Measurements from ENCODE around the gene ANTXR2.

DNA sequence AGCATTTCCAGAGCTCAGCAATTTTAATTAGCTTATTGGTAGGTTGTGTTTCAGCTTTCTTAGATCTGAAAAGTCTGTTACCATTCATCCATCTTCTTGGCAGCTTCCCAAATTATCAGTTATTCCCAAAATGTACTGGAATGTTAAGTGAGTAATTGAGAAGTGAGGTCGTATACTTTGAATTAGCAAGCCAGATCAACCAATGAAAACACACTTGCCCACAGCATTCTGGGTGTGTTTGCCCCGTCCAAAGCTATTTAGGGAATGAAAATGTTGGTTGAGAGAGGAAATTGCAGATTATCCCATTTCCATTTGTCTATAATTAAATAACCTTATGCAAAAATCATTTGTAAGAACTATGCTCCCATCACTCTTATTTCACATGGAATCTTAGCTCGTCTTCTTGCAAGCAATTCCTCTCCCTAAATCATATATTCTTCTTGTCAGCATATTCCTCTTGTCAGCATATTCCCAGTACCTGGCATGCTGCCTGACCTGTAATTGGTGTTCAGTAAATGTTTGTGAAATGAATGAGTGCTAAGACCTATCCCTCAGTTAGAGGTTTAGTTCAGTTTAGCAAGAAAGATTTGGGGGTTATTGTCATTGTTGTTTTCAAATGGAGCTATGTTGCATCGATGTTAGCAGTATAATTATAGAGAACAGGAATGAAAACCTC, 23.3 kb upstream of the ANTXR2 start:
- TF ChIP-seq, protein P1, sequence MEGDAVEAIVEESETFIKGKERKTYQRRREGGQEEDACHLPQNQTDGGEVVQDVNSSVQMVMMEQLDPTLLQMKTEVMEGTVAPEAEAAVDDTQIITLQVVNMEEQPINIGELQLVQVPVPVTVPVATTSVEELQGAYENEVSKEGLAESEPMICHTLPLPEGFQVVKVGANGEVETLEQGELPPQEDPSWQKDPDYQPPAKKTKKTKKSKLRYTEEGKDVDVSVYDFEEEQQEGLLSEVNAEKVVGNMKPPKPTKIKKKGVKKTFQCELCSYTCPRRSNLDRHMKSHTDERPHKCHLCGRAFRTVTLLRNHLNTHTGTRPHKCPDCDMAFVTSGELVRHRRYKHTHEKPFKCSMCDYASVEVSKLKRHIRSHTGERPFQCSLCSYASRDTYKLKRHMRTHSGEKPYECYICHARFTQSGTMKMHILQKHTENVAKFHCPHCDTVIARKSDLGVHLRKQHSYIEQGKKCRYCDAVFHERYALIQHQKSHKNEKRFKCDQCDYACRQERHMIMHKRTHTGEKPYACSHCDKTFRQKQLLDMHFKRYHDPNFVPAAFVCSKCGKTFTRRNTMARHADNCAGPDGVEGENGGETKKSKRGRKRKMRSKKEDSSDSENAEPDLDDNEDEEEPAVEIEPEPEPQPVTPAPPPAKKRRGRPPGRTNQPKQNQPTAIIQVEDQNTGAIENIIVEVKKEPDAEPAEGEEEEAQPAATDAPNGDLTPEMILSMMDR (conservative IDR thresholded peaks at IDR 0.05; ENCODE audit: low read depth, low read length), result no peak
- no peak for TF ChIP-seq EZH2 (IDR thresholded peaks at IDR 0.05; ENCODE audit: borderline replicate concordance, low read depth, low read length, poor library complexity, severe bottlenecking)
